Raji (cell line): ENCODE data around the gene CAMK2B.

Source experiments
- POLR2A ChIP-seq: IDR thresholded peaks from 2 replicates; pipeline ENCODE4 v1.6.1; 2011; ENCODE audit warnings: low read depth, low read length, control low read depth; ENCODE audit not compliant: insufficient read depth

CAMK2B gene

GRCh38 chr7:44212581-44213184 lies 112.7 kb downstream of the CAMK2B start:
- no peak for TF ChIP-seq POLR2A

GRCh38 chr7:44212018-44212417 lies 113.4 kb downstream of the CAMK2B start:
- TF ChIP-seq POLR2A: no peak

GRCh38 chr7:44211126-44211675 lies 114.2 kb downstream of the CAMK2B start:
- no peak for TF ChIP-seq POLR2A

GRCh38 chr7:44210107-44210506 lies 115.3 kb downstream of the CAMK2B start:
- TF ChIP-seq POLR2A: no peak

GRCh38 chr7:44208085-44208484 lies 117.3 kb downstream of the CAMK2B start:
- no peak for TF ChIP-seq POLR2A

GRCh38 chr7:44206008-44206407 lies 119.4 kb downstream of the CAMK2B start:
- no peak for TF ChIP-seq POLR2A

- no peak for TF ChIP-seq POLR2A
Observed at GRCh38 chr7:44201813-44202212, 123.6 kb downstream of the CAMK2B start.

GRCh38 chr7:44200699-44201461 lies 124.5 kb downstream of the CAMK2B start, which contains the start of gene YKT6:
Gene YKT6 (plus strand): TSS chr7:44200978. CDS start chr7:44201136, 158 bp downstream.
- TF ChIP-seq POLR2A: peak; percentile 84

GRCh38 chr7:44197474-44197873 lies 127.9 kb downstream of the CAMK2B start:
- no peak for TF ChIP-seq POLR2A

GRCh38 chr7:44196450-44196872 lies 128.9 kb downstream of the CAMK2B start:
- TF ChIP-seq POLR2A: 0 out of 2 replicates have a peak, but pooled peaks have one; percentile 9

GRCh38 chr7:44195889-44196288 lies 129.5 kb downstream of the CAMK2B start:
- TF ChIP-seq POLR2A: no peak

- TF ChIP-seq POLR2A: no peak
Observed at GRCh38 chr7:44194562-44195145, 130.7 kb downstream of the CAMK2B start.

- TF ChIP-seq POLR2A: no peak
Observed at GRCh38 chr7:44194069-44194468, 131.3 kb downstream of the CAMK2B start.

GRCh38 chr7:44193011-44193802 lies 132.2 kb downstream of the CAMK2B start:
- TF ChIP-seq POLR2A: no peak

- no peak for TF ChIP-seq POLR2A
Observed at GRCh38 chr7:44191171-44191570, 134.2 kb downstream of the CAMK2B start.
